Vagina (tissue), 2 donors: Measurements from ENCODE around the gene PSEN1. TPM values are rescaled to one million over a fixed set of nuclear protein-coding genes. Genes with fewer than 3 reads are reported as not detected.
A peak's percentile ranks its signal among the peaks of the same experiment; 100 is the strongest.

Source experiments
- DNase-seq, 2 donors: peaks; one replicate each; pipeline ENCODE4 v3.0.0-alpha.2; 2017; ENCODE audit errors: extremely low spot score in 2 of 2
- H3K27ac ChIP-seq: fragments of 200-600 bp; sonication (generic); one replicate; pipeline ENCODE4 v1.5.1; 2019
- H3K27me3 ChIP-seq: fragments of 200-600 bp; sonication (generic); one replicate; pipeline ENCODE4 v1.5.1; 2019
- H3K36me3 ChIP-seq, 2 donors: fragments of 200-600 bp; sonication (generic); one replicate each; pipeline ENCODE4 v1.5.1; 2017 to 2019
- H3K4me1 ChIP-seq: fragments of 200-600 bp; sonication (generic); one replicate; pipeline ENCODE4 v1.5.1; 2019
- H3K4me3 ChIP-seq, 2 donors: fragments of 200-600 bp; sonication (generic); 1 replicate in 1 of 2; 2 replicates in 1 of 2; pipeline ENCODE4 v1.5.1; 2016 to 2019
- H3K9me3 ChIP-seq: fragments of 200-600 bp; sonication (generic); one replicate; pipeline ENCODE4 v1.5.1; 2019
- CTCF ChIP-seq, 3 experiments: fragments of 450-650 bp in 2 of 3; fragments of 200-600 bp in 1 of 3; sonication (generic) in 1 of 3; IDR thresholded peaks; one replicate each; pipeline ENCODE4 v1.5.1; 2017 to 2019; ENCODE audit warnings: antibody characterized with exemption in 3 of 3, mild to moderate bottlenecking in 2 of 3, moderate library complexity in 2 of 3
- POLR2A ChIP-seq, 2 donors: fragments of 450-650 bp; IDR thresholded peaks; one replicate each; pipeline ENCODE4 v1.6.1; 2017; ENCODE audit warnings: antibody characterized with exemption in 2 of 2, mild to moderate bottlenecking in 2 of 2, moderate library complexity in 2 of 2
- POLR2AphosphoS5 ChIP-seq, 2 donors: sonication (generic); formaldehyde crosslinking; IDR thresholded peaks; one replicate each; pipeline ENCODE4 v1.9.0; 2017; ENCODE audit warnings: antibody characterized with exemption in 2 of 2, mild to moderate bottlenecking in 2 of 2, low read depth in 1 of 2; ENCODE audit not compliant: insufficient read depth in 1 of 2
- intact Hi-C: fragments of 100-400 bp; cut with DNase I; formaldehyde crosslinking; loops from one replicate; pipeline ENCODE4 v1.15.1; 2023
- total RNA-seq: library from RNA; depleted of rRNA; stranded (reverse); fragments of >200 nt; gene quantifications from one replicate; pipeline ENCODE4 v1.2.3, GENCODE V29; 2016

The PSEN1 gene
- total RNA-seq, 1 donor from 2014 or later = 47.1 TPM

- DNase-seq = peak in 1 of 2 donors; percentile 89
- TF ChIP-seq POLR2AphosphoS5 (IDR thresholded peaks at IDR 0.05; ENCODE audit: insufficient read depth in 1 of 2, low read depth in 1 of 2) (no peak), CTCF (IDR thresholded peaks at IDR 0.05) (no peak), POLR2A (IDR thresholded peaks at IDR 0.05) (no peak)
- Histone ChIP-seq H3K36me3 (no peaks in the 10 kb centered on the region), H3K9me3 (no peaks in the 10 kb centered on the region), H3K4me3 (no peak overlapping the region), H3K27me3 (no peaks in the 10 kb centered on the region), H3K27ac (no peak overlapping the region), H3K4me1 (peaks cover 50% of the 10 kb centered on the region)
- intact Hi-C loops = no loop called here
Measured at GRCh38 chr14:73236157-73236556, 99.8 kb downstream of the PSEN1 start.

- DNase-seq = no peak
- Histone ChIP-seq H3K36me3 (no peaks in the 10 kb centered on the region), H3K9me3 (no peaks in the 10 kb centered on the region), H3K4me1 (peaks cover 56% of the 10 kb centered on the region), H3K27ac (no peak overlapping the region), H3K27me3 (no peaks in the 10 kb centered on the region), H3K4me3 (peak overlapping the region in 1 of 2 donors; percentile 52)
- intact Hi-C loops = no loop called here
- TF ChIP-seq POLR2A (IDR thresholded peaks at IDR 0.05) (no peak), POLR2AphosphoS5 (IDR thresholded peaks at IDR 0.05; ENCODE audit: insufficient read depth in 1 of 2, low read depth in 1 of 2) (no peak), CTCF (IDR thresholded peaks at IDR 0.05) (no peak)
Measured at GRCh38 chr14:73236752-73237218, 100.5 kb downstream of the PSEN1 start.

GRCh38 chr14:73237219-73237785 lies 101.0 kb downstream of the PSEN1 start, which contains the start of gene PAPLN:
TSS of gene PAPLN (plus strand) at chr14:73237506. CDS start at chr14:73239779, 2,273 bp downstream.
- no peaks in the 10 kb centered on the region for H3K27me3 ChIP-seq
- peak within 1 kb of the TSS; percentile 50 to 52 for H3K4me3 ChIP-seq
- H3K27ac ChIP-seq = peak within 1 kb of the TSS; percentile 46
- TF ChIP-seq CTCF (IDR thresholded peaks at IDR 0.05) (no peak), POLR2A (IDR thresholded peaks at IDR 0.05) (no peak), POLR2AphosphoS5 (IDR thresholded peaks at IDR 0.05; ENCODE audit: insufficient read depth in 1 of 2, low read depth in 1 of 2) (no peak)
- intact Hi-C loops = no loop called here
- no peaks in the 10 kb centered on the region for H3K36me3 ChIP-seq
- no peaks in the 10 kb centered on the region for H3K9me3 ChIP-seq
- DNase-seq = peak in 1 of 2 donors; percentile 94
- peaks cover 56% of the 10 kb centered on the region for H3K4me1 ChIP-seq

GRCh38 chr14:73237786-73238423 lies 101.6 kb downstream of the PSEN1 start:
- Histone ChIP-seq H3K4me1 (peaks cover 59% of the 10 kb centered on the region), H3K27ac (peak overlapping the region; percentile 46), H3K27me3 (no peaks in the 10 kb centered on the region), H3K4me3 (peak overlapping the region; percentile 50 to 52), H3K36me3 (no peaks in the 10 kb centered on the region), H3K9me3 (no peaks in the 10 kb centered on the region)
- intact Hi-C loops = no loop called here
- TF ChIP-seq POLR2AphosphoS5 (IDR thresholded peaks at IDR 0.05; ENCODE audit: insufficient read depth in 1 of 2, low read depth in 1 of 2) = no peak
- TF ChIP-seq CTCF (IDR thresholded peaks at IDR 0.05) = no peak
- no peak for TF ChIP-seq POLR2A (IDR thresholded peaks at IDR 0.05)
- DNase-seq = peak in 1 of 2 donors; percentile 85

- H3K27ac ChIP-seq = peak overlapping the region; percentile 46
- H3K4me3 ChIP-seq = peak overlapping the region; percentile 50 to 52
- TF ChIP-seq POLR2AphosphoS5 (IDR thresholded peaks at IDR 0.05; ENCODE audit: insufficient read depth in 1 of 2, low read depth in 1 of 2) (no peak), POLR2A (IDR thresholded peaks at IDR 0.05) (no peak), CTCF (IDR thresholded peaks at IDR 0.05) (no peak)
- DNase-seq = no peak
- intact Hi-C loops = no loop called here
- H3K9me3 ChIP-seq = no peaks in the 10 kb centered on the region
- H3K4me1 ChIP-seq = peaks cover 60% of the 10 kb centered on the region
- no peaks in the 10 kb centered on the region for H3K36me3 ChIP-seq
- H3K27me3 ChIP-seq = no peaks in the 10 kb centered on the region
Measured at GRCh38 chr14:73238424-73238852, 102.1 kb downstream of the PSEN1 start.
